HepG2 (cell line): ENCODE measurements around the gene YY1AP1. TPM values are rescaled to one million over a fixed set of nuclear protein-coding genes. Genes with fewer than 3 reads are reported as not detected.

ENCODE experiments used
- ATAC-seq: fragments of 200-7000 bp; cut with Tn5 transposase; 3 replicates; pipeline ENCODE4 v1.9.1; 2020; ENCODE audit warnings: mild to moderate bottlenecking, moderate library complexity
- BruUV-seq: library from RNA; stranded (reverse); fragments of 400-500 nt; replicated peaks from 2 replicates; lab custom pipeline; 2021; lab: Mats Ljungman, UMichigan
- CTCF ChIA-PET: fragments of 300-600 bp; formaldehyde crosslinking; extraction: SDS; loops from one replicate; lab custom pipeline; 2021; ENCODE audit warnings: low total read pairs, inconsistent platforms, low intra/inter-chr PET ratio; lab: Yijun Ruan, JAX
- POLR2A ChIA-PET: fragments of 350-600 bp; sonication (Branson Sonifier 250); formaldehyde crosslinking; loops from one replicate; lab custom pipeline; 2020; ENCODE audit warnings: antibody characterized with exemption, inconsistent platforms; lab: Yijun Ruan, JAX
- DNase-seq: peaks from one replicate; pipeline ENCODE4 v3.0.0-alpha.2; 2015; ENCODE audit warnings: low spot score
- FAIRE-seq: peaks from 3 replicates; lab custom pipeline; 2011; peaks lifted over from hg19 to GRCh38; lab: Jason Lieb, UNC
- H2AFZ ChIP-seq: one replicate; pipeline ENCODE4 v1.6.1; 2011; ENCODE audit warnings: low read length, inconsistent platforms
- H3K27ac ChIP-seq: fragments of 300-600 bp; 3 replicates; pipeline ENCODE4 v1.8.0; 2011; ENCODE audit warnings: mixed run types, mild to moderate bottlenecking, mixed read lengths, low read length, inconsistent platforms; ENCODE audit not compliant: insufficient read depth; ENCODE audit errors: extremely low read length
- H3K27me3 ChIP-seq, 2 experiments: fragments of 200-600 bp in 1 of 2; 2 replicates in 1 of 2; 3 replicates in 1 of 2; pipeline versions ENCODE4 v1.6.0 to v1.8.0; 2011; ENCODE audit warnings: low read length in 2 of 2, mild to moderate bottlenecking in 2 of 2, moderate library complexity in 2 of 2, inconsistent platforms in 1 of 2; ENCODE audit not compliant: insufficient read depth in 2 of 2, control insufficient read depth in 1 of 2
- H3K36me3 ChIP-seq, 2 experiments: fragments of 200-600 bp in 1 of 2; replicated peaks in 1 of 2; 2 replicates in 1 of 2; 3 replicates in 1 of 2; pipeline versions ENCODE4 v1.5.1 to v1.8.0; 2011; ENCODE audit warnings: low read length in 2 of 2, inconsistent platforms in 1 of 2; ENCODE audit not compliant: insufficient read depth in 2 of 2, control insufficient read depth in 1 of 2
- H3K4me1 ChIP-seq: 2 replicates; pipeline ENCODE4 v1.5.1; 2012; ENCODE audit warnings: low read length, inconsistent platforms; ENCODE audit not compliant: insufficient read depth
- H3K4me2 ChIP-seq: 2 replicates; pipeline ENCODE4 v1.6.0; 2011; ENCODE audit warnings: low read depth, low read length, inconsistent platforms
- H3K4me3 ChIP-seq, 3 experiments: fragments of 200-600 bp in 1 of 3; sonication (generic), shearing (Covaris generic) in 1 of 3; replicated peaks in 1 of 3; 2 replicates each; pipeline ENCODE4 v1.5.1; 2011 to 2016; ENCODE audit warnings: low read length in 3 of 3, inconsistent platforms in 2 of 3, low read depth in 2 of 3, mild to moderate bottlenecking in 2 of 3, control low read depth in 1 of 3, mixed read lengths in 1 of 3; ENCODE audit not compliant: insufficient read depth in 1 of 3
- H3K79me2 ChIP-seq: one replicate; pipeline ENCODE4 v1.6.1; 2011; ENCODE audit warnings: low read length, inconsistent platforms; ENCODE audit not compliant: insufficient read depth
- H3K9ac ChIP-seq: 2 replicates; pipeline ENCODE4 v1.6.0; 2011; ENCODE audit warnings: mild to moderate bottlenecking, low read depth, low read length, inconsistent platforms; ENCODE audit not compliant: insufficient read depth
- H3K9me3 ChIP-seq: 2 replicates; pipeline ENCODE4 v1.5.1; 2012; ENCODE audit warnings: mild to moderate bottlenecking, low read length
- H4K20me1 ChIP-seq: 2 replicates; pipeline ENCODE4 v1.6.0; 2011; ENCODE audit warnings: inconsistent platforms, mild to moderate bottlenecking, low read length, moderate library complexity; ENCODE audit not compliant: insufficient read depth
- CEBPZ ChIP-seq: IDR thresholded peaks from 2 replicates; pipeline ENCODE4 v1.6.1; 2012; ENCODE audit warnings: low read length, improper control_type of control experiment
- CHCHD3 ChIP-seq: sonication (generic); formaldehyde crosslinking; IDR thresholded peaks from 2 replicates; pipeline ENCODE4 v1.8.0; 2022; ENCODE audit warnings: mild to moderate bottlenecking, missing genetic modification reagents, moderate library complexity
- GABPB1 ChIP-seq: IDR thresholded peaks from 2 replicates; pipeline ENCODE4 v1.6.1; 2016; ENCODE audit warnings: mild to moderate bottlenecking, missing genetic modification reagents, moderate library complexity, missing compliant biosample characterization
- HDAC1 ChIP-seq: sonication (generic); formaldehyde crosslinking; IDR thresholded peaks from 2 replicates; pipeline ENCODE4 v1.5.1; 2020; ENCODE audit warnings: mild to moderate bottlenecking, missing genetic modification reagents
- KDM4B ChIP-seq: sonication (generic); formaldehyde crosslinking; IDR thresholded peaks from 2 replicates; pipeline ENCODE4 v1.4.0; 2020; ENCODE audit warnings: missing genetic modification reagents
- TARDBP ChIP-seq: sonication (generic); formaldehyde crosslinking; IDR thresholded peaks from 2 replicates; pipeline ENCODE4 v1.8.0; 2022; ENCODE audit warnings: mild to moderate bottlenecking, missing genetic modification reagents
- ZBTB44 ChIP-seq: sonication (generic); formaldehyde crosslinking; IDR thresholded peaks from 2 replicates; pipeline ENCODE4 v1.4.0; 2020; ENCODE audit warnings: missing genetic modification reagents
- ZNF652 ChIP-seq: IDR thresholded peaks from 2 replicates; pipeline ENCODE4 v1.6.1; 2016; ENCODE audit warnings: low read depth, borderline replicate concordance
- ZNF784 ChIP-seq: sonication (generic); formaldehyde crosslinking; IDR thresholded peaks from 2 replicates; pipeline ENCODE4 v1.5.1; 2020; ENCODE audit warnings: missing genetic modification reagents, mild to moderate bottlenecking, borderline replicate concordance
- WGBS: methylation state at CpG from one replicate; pipeline ENCODE4 v1.1.6; 2017; ENCODE audit warnings: low lambda C conversion rate; 5-methylcytosine and 5-hydroxymethylcytosine counted together
- in situ Hi-C: cut with HindIII; loops from 2 replicates; pipeline ENCODE4 v1.10.0; 2017; ENCODE audit warnings: low pct_unique_long_range_greater_than_20kb; ENCODE audit not compliant: extremely low pct_ligation_motif_present
- intact Hi-C: fragments of 100-400 bp; cut with micrococcal nuclease; formaldehyde crosslinking; loops from one replicate; pipeline ENCODE4 v1.10.0; 2022; ENCODE audit not compliant: unreplicated experiment
- polyA plus RNA-seq, 8 experiments: library from polyadenylated mRNA; depleted of rRNA in 3 of 8; stranded (reverse) in 7 of 8; unstranded in 1 of 8; fragments of >200 nt; fragmentation: Illumina TruSeq in 4 of 8; extraction: Trizol in 4 of 8; gene quantifications; 2 replicates each; pipeline versions ENCODE4 v1.2.1 to v1.2.3, GENCODE V29; 2011 to 2016; ENCODE audit warnings: low read depth in 4 of 8, missing spikeins in 1 of 8, mixed read lengths in 1 of 8; ENCODE audit not compliant: insufficient read depth in 1 of 8
- total RNA-seq, 5 experiments: library from RNA; depleted of rRNA; stranded (reverse); fragments of >200 nt; fragmentation: Illumina TruSeq; extraction: Trizol; gene quantifications; 2 replicates each; pipeline ENCODE4 v1.2.3, GENCODE V29; 2016; ENCODE audit warnings: low read depth in 1 of 5

The YY1AP1 gene
- total and polyA plus RNA-seq, 2 of the 13 experiments (the other 11 are each of a cell fraction or from before 2014, with no cell fraction given): 28.5 to 69.4 TPM

GRCh38 chr1:155695072-155695471 is 6.5 kb upstream of the YY1AP1 start:
- ATAC-seq: no peak
- intact Hi-C loops: no loop called here

GRCh38 chr1:155694167-155694566 is 5.6 kb upstream of the YY1AP1 start:
- intact Hi-C loops: no loop called here
- POLR2A ChIA-PET: interaction anchor here (0.5 kb wide), 1 partner anchor 399 kb away, joined by 3 read pairs; no protein-coding TSS in a partner anchor
- CTCF ChIA-PET: no interaction called here
- DNase-seq (no peak), FAIRE-seq (no peak), ATAC-seq (no peak)
- Histone ChIP-seq H3K79me2 (peaks cover 95% of the 10 kb centered on the region), H3K4me1 (peaks cover 89% of the 10 kb centered on the region), H4K20me1 (no peaks in the 10 kb centered on the region; the same call in 1 of the 2 replicates), H3K27ac (no peak overlapping the region), H3K27me3 (no peaks in the 10 kb centered on the region), H3K36me3 (peaks cover 3 to 12% of the 10 kb centered on the region in 2 experiments; a peak in 3 of 5 replicates), H2AFZ (no peak overlapping the region), H3K9me3 (no peaks in the 10 kb centered on the region), H3K4me2 (no peak overlapping the region), H3K4me3 (no peak overlapping the region), H3K9ac (no peak overlapping the region)
- 91% methylated on average over 6 of the region's 7 CpGs for whole genome bisulfite sequencing
- BruUV-seq: no TSS peak
- in situ Hi-C loops: no loop called here
- TF ChIP-seq CHCHD3 (CRISPR knock-in tag): no peak
- TF ChIP-seq GABPB1 (CRISPR knock-in tag): no peak
- no peak for TF ChIP-seq ZBTB44
- TF ChIP-seq CEBPZ: no peak
- TF ChIP-seq TARDBP (CRISPR knock-in tag): no peak
- TF ChIP-seq KDM4B (CRISPR knock-in tag): no peak
- no peak for TF ChIP-seq HDAC1 (CRISPR knock-in tag)

More at GRCh38 chr1:155695072-155695471, 6.5 kb upstream of the YY1AP1 start:
- no peak overlapping the region for H2AFZ ChIP-seq
- no TSS peak for BruUV-seq
- H3K36me3 ChIP-seq: peaks cover 3 to 12% of the 10 kb centered on the region in 2 experiments; a peak in 3 of 5 replicates
- no peaks in the 10 kb centered on the region; the same call in 1 of the 2 replicates for H4K20me1 ChIP-seq
- ChIA-PET CTCF (no interaction called here), POLR2A (no interaction called here)
- TF ChIP-seq ZNF652 (CRISPR knock-in tag) (peak; percentile 32; the same call in 1 of the 2 replicates), ZNF784 (CRISPR knock-in tag) (no peak)
- no peak for FAIRE-seq
- H3K79me2 ChIP-seq: peaks cover 94% of the 10 kb centered on the region
- H3K9ac ChIP-seq: no peak overlapping the region
- in situ Hi-C loops: no loop called here
- H3K4me2 ChIP-seq: no peak overlapping the region
- H3K4me3 ChIP-seq: no peak overlapping the region
- H3K4me1 ChIP-seq: peaks cover 97% of the 10 kb centered on the region
- 100% methylated on average over 4 of the region's 4 CpGs for WGBS
- no peaks in the 10 kb centered on the region for H3K9me3 ChIP-seq
- no peaks in the 10 kb centered on the region for H3K27me3 ChIP-seq
- H3K27ac ChIP-seq: no peak overlapping the region
- DNase-seq: no peak
